Activated CD4-positive, alpha-beta T cell treated with anti-CD3 and anti-CD28 coated beads, Interleukin-2, amount 10 ng/mL, durations not matched to agents 7 days and 5 days (primary cell): ENCODE data around the gene RAI1. TPM values are rescaled to one million over a fixed set of nuclear protein-coding genes. Genes with fewer than 3 reads are reported as not detected.

Experiments
- CTCF ChIA-PET: fragments of 350-600 bp; sonication (Branson Sonifier 250); formaldehyde crosslinking; loops from one replicate; lab custom pipeline; 2021; ENCODE audit warnings: antibody characterized with exemption; lab: Charles Lee
- POLR2A ChIA-PET: fragments of 350-600 bp; sonication (Branson Sonifier 250); formaldehyde crosslinking; loops from one replicate; lab custom pipeline; 2021; ENCODE audit warnings: antibody characterized with exemption; lab: Charles Lee
- DNase-seq: peaks from one replicate; pipeline ENCODE4 v3.0.0-alpha.2; 2020
- H3K27ac Mint-ChIP-seq: one replicate; pipeline ENCODE4 v1.8.0; 2021; ENCODE audit warnings: mild to moderate bottlenecking, moderate library complexity, mixed read lengths
- H3K27me3 Mint-ChIP-seq: one replicate; pipeline ENCODE4 v1.8.0; 2021; ENCODE audit warnings: mixed read lengths
- H3K36me3 Mint-ChIP-seq: one replicate; pipeline ENCODE4 v1.8.0; 2021; ENCODE audit warnings: low read depth, mixed read lengths
- H3K4me1 Mint-ChIP-seq: one replicate; pipeline ENCODE4 v1.8.0; 2021; ENCODE audit warnings: mixed read lengths
- H3K4me3 Mint-ChIP-seq: one replicate; pipeline ENCODE4 v1.8.0; 2021; ENCODE audit warnings: mild to moderate bottlenecking, moderate library complexity, mixed read lengths
- H3K9me3 Mint-ChIP-seq: one replicate; pipeline ENCODE4 v1.8.0; 2021; ENCODE audit warnings: mixed read lengths
- total RNA-seq, 2 experiments: library from RNA; stranded (reverse); gene quantifications; one replicate each; pipeline ENCODE4 v1.2.3, GENCODE V29; 2021

The RAI1 gene
- total RNA-seq, 2 experiments from 2014 or later: 18.1 to 18.5 TPM

DNA sequence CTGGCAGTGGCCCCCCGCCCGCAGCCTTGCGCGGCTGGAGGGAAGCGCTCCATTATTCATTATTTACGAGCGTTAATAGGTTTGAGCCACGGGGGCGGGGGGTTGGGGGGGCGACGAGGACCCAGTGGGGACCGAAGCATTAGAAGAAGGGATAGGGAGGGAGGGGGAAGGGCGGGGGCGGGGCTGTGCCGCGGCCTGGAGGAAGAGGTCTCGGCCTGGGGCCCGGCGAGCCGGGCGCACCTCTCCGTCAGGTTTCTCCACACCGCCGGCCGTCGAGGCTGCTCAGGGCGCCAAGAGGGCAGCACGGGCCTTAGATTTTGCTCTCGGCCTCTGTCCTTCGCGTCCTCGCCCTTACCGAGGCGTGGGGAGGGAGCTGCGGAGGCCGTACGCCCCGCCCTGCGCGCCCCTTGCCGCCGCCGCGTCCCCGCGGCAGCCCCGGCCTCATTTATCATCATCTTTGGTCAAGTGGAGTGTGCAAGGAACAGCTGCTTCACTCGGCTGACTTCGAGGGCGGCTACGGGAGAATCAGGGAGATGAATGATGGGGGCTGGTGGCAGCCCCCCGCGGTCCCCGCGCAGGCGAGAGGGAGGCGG is 101.4 kb downstream of the RAI1 start:
- Mint-ChIP-seq H3K36me3 (no peaks in the 10 kb centered on the region), H3K27ac (no peak overlapping the region), H3K27me3 (peaks cover 18% of the 10 kb centered on the region), H3K4me1 (peaks cover 17% of the 10 kb centered on the region), H3K4me3 (peak overlapping the region; percentile 73), H3K9me3 (no peaks in the 10 kb centered on the region)
- no peak for DNase-seq
- POLR2A ChIA-PET: no interaction called here
- CTCF ChIA-PET: no interaction called here

DNA sequence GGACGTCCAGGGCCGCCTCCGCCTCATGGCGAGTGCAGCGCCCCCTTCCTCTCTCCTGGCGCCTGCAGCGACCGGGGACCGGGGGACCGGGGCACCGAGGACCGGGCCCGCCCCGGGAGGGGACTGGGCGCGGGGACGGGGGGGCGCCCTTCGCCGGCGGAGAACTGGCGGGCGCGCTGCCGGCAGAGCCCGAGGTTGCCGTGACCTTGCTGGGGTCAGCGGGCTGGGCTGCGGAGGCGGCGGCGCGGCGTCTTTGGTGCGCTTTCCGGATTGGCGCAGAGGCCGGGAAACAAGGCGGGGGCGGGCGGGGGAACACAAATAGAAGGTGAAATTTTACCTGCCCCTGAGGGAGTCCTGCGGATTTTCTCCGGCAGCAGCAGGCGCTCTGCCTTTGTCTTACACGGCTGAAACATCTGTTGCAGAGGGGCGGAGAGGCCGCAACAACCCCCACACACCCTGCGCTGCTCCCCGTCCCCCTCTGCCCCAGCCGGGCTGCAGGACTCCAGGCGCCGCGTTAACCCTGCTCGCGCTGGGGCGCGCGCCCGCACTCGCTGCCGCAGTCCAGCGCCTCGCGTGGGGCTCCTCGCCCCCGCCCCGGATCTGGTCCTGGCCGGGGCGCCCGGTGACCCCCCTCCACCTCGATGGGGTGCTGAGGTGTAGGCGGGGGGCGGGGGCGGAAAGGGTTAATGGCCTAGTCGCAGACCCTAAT is 102.0 kb downstream of the RAI1 start:
- Mint-ChIP-seq H3K9me3 (no peaks in the 10 kb centered on the region), H3K27me3 (peaks cover 18% of the 10 kb centered on the region), H3K4me3 (peak overlapping the region; percentile 73), H3K4me1 (peaks cover 17% of the 10 kb centered on the region), H3K36me3 (no peaks in the 10 kb centered on the region), H3K27ac (no peak overlapping the region)
- ChIA-PET CTCF (no interaction called here), POLR2A (no interaction called here)
- DNase-seq: peak; percentile 66

DNA sequence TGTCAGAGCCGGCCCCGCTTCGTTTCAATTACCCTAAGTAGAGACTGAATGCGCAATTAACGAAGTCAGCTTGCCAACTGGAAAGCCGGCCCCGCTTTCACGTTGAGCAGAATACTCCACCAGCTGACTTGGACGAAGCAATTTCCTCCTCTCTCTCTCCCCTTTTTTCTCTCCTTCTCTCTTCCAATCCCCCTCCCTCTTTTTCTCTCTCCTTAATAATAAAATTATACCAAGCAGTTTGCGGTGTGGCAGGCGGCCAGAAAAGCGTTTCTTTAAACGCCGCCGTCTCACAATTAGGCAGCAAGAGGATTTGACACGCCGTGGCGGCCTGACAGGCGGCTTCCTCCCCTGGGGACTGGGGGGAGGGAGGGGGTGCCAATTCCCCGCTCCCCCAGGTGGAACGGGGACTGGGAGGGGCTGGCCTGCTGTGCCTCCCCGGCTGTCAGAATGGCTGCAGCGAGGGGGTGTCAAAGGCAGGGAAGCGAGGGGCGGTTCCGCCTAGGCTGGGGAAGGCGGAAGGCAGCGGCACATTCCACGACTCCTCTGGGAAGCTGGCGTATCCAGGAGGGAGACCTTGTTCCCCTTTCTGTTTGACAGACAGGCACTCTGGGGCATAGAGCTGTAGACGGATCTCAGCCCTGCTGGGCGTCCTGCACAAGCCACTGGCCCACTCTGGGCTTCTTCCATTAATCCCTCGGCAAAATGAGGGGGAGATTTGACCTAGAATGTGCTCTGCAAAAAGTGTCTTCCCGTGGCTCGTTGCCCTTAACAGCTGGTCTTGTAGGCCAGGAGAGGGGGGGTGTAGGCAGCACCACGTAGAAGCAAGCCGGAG is 102.8 kb downstream of the RAI1 start:
- H3K27ac Mint-ChIP-seq: no peak overlapping the region
- no peaks in the 10 kb centered on the region for H3K36me3 Mint-ChIP-seq
- H3K4me3 Mint-ChIP-seq: peak overlapping the region; percentile 72
- peaks cover 18% of the 10 kb centered on the region for H3K27me3 Mint-ChIP-seq
- H3K9me3 Mint-ChIP-seq: no peaks in the 10 kb centered on the region
- H3K4me1 Mint-ChIP-seq: peaks cover 17% of the 10 kb centered on the region
- no peak for DNase-seq
- POLR2A ChIA-PET: no interaction called here
- CTCF ChIA-PET: interaction anchor here (1.4 to 1.5 kb wide), 2 partner anchors 9 to 21 kb away, joined by 3 to 4 read pairs; no protein-coding TSS in a partner anchor

DNA sequence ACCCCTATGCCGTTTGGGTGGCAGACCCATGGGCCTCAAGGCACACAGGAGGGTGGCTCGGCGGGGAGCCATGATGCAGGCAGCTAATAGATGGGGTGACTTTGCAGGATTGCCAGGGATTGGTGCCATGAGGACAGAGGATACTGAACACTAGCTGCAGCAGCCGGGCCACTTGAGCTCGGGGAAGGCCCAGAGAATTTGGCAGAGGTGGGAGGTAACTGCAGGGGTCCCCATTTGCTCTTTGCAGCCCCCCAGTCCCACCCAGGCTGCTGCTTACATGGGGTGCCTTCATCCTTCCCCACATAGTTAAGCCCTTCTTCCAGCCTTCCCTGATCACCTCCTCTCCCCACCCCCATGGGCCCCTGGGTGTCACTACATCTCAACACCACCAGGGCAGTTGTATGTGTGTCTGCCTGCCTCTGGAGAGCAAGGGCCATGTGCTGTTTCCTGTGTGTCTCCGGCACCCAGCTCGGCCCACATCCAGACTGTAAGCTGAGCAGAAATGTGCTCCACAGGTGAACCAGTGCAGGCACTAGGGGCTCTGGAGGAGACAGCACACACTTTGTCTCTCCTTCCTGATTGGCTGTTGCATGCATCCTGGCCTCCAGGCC is 103.5 kb downstream of the RAI1 start:
- H3K4me3 Mint-ChIP-seq: peak overlapping the region; percentile 16
- H3K9me3 Mint-ChIP-seq: no peaks in the 10 kb centered on the region
- H3K27me3 Mint-ChIP-seq: peaks cover 18% of the 10 kb centered on the region
- POLR2A ChIA-PET: no interaction called here
- no peaks in the 10 kb centered on the region for H3K36me3 Mint-ChIP-seq
- H3K4me1 Mint-ChIP-seq: peaks cover 17% of the 10 kb centered on the region
- CTCF ChIA-PET: interaction anchor here (1.3 to 1.5 kb wide), 4 partner anchors 10 to 419 kb away, joined by 3 to 4 read pairs (median 3); no protein-coding TSS in a partner anchor
- peak; percentile 23 for DNase-seq
- peak overlapping the region; percentile 54 for H3K27ac Mint-ChIP-seq

DNA sequence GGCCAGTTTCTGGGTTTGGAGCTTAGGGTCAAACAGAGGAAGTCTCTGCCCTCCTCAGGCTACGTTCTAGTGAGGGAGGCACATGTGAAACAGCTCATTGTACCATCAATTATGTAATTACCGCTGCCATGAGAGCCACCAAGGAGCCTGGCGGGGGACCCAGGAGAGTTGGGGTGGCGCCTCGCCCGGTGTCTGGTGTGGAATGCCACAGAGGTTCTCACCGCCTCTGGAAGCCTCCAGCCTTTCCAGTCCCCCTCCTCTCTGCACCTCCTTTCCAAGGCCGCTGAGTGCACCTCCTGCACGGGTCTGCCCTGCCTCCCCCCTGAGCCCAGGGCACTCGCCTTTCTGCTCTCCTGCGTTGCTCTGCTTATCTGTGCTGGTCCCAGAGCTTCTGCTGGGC is 104.1 kb downstream of the RAI1 start:
- POLR2A ChIA-PET: no interaction called here
- H3K4me3 Mint-ChIP-seq: no peak overlapping the region

DNA sequence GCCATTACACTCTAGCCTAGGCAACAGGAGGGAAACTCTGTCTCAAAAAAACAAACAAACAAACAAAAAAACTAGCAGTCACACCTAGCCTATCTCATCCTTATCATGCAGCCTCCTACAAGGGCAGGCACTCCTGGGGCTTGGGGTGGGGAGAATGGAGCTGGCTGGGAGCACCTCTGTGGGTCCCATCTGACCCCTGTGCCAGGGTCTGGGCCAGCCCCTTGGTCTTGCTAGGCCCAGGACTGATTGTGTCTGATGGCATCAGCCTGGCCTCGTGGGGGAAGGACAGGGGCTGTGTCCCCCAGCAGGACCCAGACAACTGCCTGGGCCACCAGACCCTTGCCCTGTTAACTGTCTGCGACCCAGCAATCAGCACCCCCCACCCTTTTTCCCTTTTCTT is 105.7 kb downstream of the RAI1 start:
- Mint-ChIP-seq H3K4me1 (peaks cover 20% of the 10 kb centered on the region), H3K36me3 (no peaks in the 10 kb centered on the region), H3K9me3 (no peaks in the 10 kb centered on the region), H3K27ac (no peak overlapping the region), H3K4me3 (no peak overlapping the region), H3K27me3 (peaks cover 8% of the 10 kb centered on the region)
- ChIA-PET POLR2A (no interaction called here), CTCF (interaction anchor here (0.6 to 0.8 kb wide), 3 partner anchors 24 to 132 kb away, joined by 3 to 5 read pairs (median 4); no protein-coding TSS in a partner anchor)
- DNase-seq: no peak

More for the DNA sequence above, 104.1 kb downstream of the RAI1 start:
- no peak for DNase-seq
- CTCF ChIA-PET: interaction anchor here (1.3 to 1.5 kb wide), 4 partner anchors 10 to 419 kb away, joined by 3 to 4 read pairs (median 3); no protein-coding TSS in a partner anchor
- H3K9me3 Mint-ChIP-seq: no peaks in the 10 kb centered on the region
- H3K36me3 Mint-ChIP-seq: no peaks in the 10 kb centered on the region
- peaks cover 17% of the 10 kb centered on the region for H3K4me1 Mint-ChIP-seq
- H3K27me3 Mint-ChIP-seq: peaks cover 18% of the 10 kb centered on the region
- H3K27ac Mint-ChIP-seq: no peak overlapping the region

DNA sequence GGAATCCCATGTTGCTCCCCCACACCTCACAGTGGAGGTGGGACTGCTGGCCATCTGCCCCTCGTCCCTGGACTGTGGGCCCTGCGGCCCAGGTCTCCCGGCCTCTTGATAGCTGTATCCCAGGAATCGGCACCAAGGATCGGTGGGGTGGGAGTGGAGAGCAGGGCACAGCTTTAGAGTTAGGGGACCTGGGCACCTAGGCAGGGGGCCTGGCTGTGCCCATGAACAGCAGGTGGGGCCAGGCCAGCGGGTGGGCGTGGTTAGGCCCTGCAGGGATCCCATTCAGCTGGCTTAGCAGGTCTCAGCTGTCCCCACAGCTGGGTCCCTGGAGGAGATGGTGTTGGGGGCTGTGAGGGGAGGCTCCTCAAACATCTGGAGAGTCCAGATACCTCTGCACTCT is 106.3 kb downstream of the RAI1 start:
- H3K36me3 Mint-ChIP-seq: no peaks in the 10 kb centered on the region
- no peak for DNase-seq
- ChIA-PET POLR2A (no interaction called here), CTCF (interaction anchor here (0.8 kb wide), 1 partner anchor 25 kb away, joined by 5 read pairs; no protein-coding TSS in a partner anchor)
- no peak overlapping the region for H3K4me3 Mint-ChIP-seq
- H3K9me3 Mint-ChIP-seq: no peaks in the 10 kb centered on the region
- H3K27ac Mint-ChIP-seq: no peak overlapping the region
- H3K4me1 Mint-ChIP-seq: peaks cover 25% of the 10 kb centered on the region
- peaks cover 8% of the 10 kb centered on the region for H3K27me3 Mint-ChIP-seq

DNA sequence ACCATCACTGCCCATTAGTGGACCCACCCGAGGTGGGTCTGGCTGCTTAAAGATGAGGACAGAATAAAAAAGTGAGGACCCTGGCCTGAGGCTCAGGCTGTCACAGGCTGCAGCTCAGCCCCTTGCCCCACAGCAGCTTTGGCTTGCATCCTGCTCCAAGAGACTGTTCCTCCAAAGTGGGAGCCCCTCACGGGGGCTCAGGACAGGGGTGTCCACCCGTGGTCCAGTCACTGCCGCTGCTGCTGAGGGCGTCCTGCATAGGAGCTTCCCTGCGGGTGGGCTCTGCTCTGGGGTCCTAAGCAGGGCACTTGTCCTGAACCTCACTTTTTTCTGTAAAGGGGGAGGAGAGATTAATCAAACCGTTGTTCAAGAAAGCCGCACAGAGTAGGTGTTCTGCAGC is 107.7 kb downstream of the RAI1 start:
- ChIA-PET POLR2A (no interaction called here), CTCF (interaction anchor here (0.6 to 1.2 kb wide), 3 partner anchors 15 to 71 kb away, joined by 3 read pairs; no protein-coding TSS in a partner anchor)
- peaks cover 36% of the 10 kb centered on the region for H3K4me1 Mint-ChIP-seq
- H3K27ac Mint-ChIP-seq: no peak overlapping the region
- peaks cover 4% of the 10 kb centered on the region for H3K27me3 Mint-ChIP-seq
- no peak for DNase-seq
- H3K4me3 Mint-ChIP-seq: no peak overlapping the region
- no peaks in the 10 kb centered on the region for H3K9me3 Mint-ChIP-seq
- peaks cover 5% of the 10 kb centered on the region for H3K36me3 Mint-ChIP-seq

DNA sequence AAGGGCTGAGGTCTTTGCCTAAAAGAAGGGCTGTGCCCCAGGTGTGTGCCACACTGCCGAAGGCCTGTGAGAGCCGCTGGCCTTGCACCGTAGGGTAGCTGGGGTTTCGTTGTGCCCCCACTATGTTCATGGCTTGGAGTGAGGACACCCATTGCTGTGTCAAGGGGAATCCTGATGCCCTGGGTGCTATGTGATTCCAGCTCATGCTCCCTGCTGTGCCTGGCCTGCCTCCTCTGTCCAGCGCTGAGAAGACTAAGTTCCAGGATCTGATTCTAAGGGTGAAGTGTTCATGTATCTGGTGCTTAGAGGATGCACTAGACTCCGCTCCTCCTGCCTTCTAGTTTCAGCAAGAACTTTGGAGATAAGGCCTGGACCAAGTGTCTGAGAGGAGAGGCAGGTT is 108.2 kb downstream of the RAI1 start:
- Mint-ChIP-seq H3K27me3 (peaks cover 4% of the 10 kb centered on the region), H3K4me3 (no peak overlapping the region), H3K9me3 (no peaks in the 10 kb centered on the region), H3K4me1 (peaks cover 36% of the 10 kb centered on the region), H3K27ac (no peak overlapping the region), H3K36me3 (peaks cover 5% of the 10 kb centered on the region)
- CTCF ChIA-PET: interaction anchor here (0.6 kb wide), 1 partner anchor 65 kb away, joined by 3 read pairs; no protein-coding TSS in a partner anchor
- no peak for DNase-seq
- POLR2A ChIA-PET: no interaction called here

DNA sequence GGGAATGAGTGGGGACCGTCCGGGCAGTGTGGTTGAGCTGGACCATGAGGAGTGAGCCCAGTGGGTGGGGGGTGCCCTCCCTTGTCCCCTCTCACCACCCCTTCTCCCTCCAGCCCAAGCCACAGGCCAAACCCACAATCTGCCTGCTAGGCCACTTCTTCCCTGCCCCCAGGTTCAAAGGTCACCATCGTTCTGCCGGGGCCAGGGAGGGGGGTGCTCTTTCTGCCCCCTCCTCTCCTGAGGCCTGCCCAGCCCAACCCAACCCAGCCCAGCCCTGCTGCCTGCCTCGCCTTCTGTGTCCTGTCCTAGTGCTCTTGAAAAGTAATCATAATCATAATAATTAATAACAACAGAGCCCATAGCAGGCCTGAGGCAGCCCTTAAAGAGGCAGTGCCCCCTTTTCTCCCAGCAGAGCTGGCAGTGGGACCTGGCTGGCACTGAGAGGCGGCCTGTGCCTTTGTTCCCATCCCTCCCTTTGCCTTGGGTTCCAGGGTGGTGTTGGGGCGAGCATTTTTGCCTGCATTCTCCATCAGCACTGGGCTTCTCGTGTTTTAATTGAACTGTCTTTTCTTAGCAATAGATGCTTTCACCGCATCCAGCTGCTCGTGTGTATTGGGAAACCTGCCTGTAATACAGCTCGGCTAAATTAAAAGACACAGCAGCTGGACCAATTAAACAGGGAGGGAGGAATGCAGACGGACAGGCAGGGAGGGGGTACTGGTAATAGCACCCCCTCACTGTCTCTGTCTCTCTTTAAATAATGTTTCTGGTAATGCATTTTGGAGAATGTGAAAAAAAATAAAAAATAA is 108.8 kb downstream of the RAI1 start:
- no peak for DNase-seq
- Mint-ChIP-seq H3K4me3 (no peak overlapping the region), H3K27ac (no peak overlapping the region), H3K9me3 (no peaks in the 10 kb centered on the region), H3K4me1 (peaks cover 31% of the 10 kb centered on the region), H3K27me3 (peaks cover 2% of the 10 kb centered on the region), H3K36me3 (peaks cover 5% of the 10 kb centered on the region)
- CTCF ChIA-PET: no interaction called here
- POLR2A ChIA-PET: no interaction called here

DNA sequence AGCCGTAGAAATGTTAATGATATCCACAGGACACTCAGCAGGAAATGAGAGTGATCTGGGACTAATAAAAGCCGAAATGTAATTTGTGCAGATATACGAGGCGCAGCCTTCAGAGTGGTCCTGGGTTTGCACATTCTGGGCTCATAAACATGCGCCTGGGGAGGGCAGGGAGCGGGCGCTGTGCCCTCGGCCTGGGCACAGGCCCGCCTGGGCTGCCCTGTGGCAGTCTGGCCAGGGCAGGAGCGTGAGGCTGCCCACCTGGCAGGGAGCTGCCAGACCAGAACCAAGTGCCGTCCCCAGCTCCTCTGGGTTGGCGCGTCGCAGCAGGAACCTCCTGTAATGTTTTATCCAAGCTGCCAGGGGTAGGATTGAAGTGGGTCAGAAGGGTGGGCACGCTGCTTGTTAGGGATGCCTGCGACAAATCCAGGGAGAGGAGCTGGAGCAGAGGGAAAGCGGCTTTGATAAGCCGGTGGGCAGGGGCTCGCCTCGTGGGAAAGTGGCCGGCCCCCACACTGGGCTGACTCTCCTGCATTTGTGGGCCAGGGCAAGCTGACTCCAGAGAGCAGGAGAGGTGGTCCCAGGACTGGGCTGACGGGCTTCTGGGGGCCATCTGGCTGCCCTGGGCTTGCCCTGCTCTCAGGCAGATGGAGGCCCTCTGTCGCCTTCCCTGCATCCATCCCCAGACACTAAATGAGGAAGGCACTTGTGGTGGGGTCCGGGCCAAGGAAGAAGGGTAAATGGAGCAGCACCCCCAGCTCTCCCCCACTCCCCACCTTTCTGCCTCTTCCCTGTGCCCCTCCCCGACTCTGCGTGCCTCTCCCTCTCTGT is 109.6 kb downstream of the RAI1 start:
- Mint-ChIP-seq H3K9me3 (no peaks in the 10 kb centered on the region), H3K36me3 (peaks cover 5% of the 10 kb centered on the region), H3K27ac (no peak overlapping the region), H3K4me3 (no peak overlapping the region), H3K27me3 (no peaks in the 10 kb centered on the region), H3K4me1 (peaks cover 26% of the 10 kb centered on the region)
- ChIA-PET CTCF (no interaction called here), POLR2A (no interaction called here)
- no peak for DNase-seq
